Measurements from ENCODE around the gene STX10. TPM values are rescaled to one million over a fixed set of nuclear protein-coding genes. Genes with fewer than 3 reads are reported as not detected.

The STX10 gene
- total RNA-seq, 1 experiment from 2014 or later = 56.9 TPM

DNA sequence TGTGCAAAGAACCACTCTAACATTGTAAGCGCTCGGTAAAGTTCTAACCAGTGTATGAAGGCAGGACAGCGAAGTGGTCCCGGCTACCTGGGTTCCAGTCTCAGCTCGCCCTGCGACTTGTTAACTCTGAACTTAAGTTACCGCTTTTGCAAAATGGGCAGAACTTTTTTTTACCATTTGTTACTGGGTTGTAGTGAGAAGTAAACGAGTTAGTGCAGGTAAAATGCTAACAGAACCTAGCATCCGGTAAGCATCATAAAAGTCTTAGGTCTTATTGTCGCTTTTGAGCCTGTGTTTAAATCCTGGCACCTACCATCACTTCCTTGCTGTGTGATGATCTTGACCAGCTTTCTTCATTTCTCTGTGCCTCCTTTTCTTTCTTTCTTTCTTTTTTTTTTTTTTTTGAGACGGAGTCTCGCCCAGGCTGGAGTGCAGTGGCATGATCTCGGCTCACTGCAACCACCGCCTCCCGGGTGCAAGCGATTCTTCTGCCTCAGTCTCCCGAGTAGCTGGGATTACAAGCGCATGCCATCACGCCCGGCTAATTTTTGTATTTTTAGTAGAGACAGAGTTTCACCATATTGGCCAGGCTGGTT, 32.9 kb downstream of the STX10 start:
- no peak for DNase-seq (ENCODE audit: low spot score)
- peaks cover 11% of the 10 kb centered on the region; the same call in 1 of the 2 replicates for H3K36me3 Mint-ChIP-seq

DNA sequence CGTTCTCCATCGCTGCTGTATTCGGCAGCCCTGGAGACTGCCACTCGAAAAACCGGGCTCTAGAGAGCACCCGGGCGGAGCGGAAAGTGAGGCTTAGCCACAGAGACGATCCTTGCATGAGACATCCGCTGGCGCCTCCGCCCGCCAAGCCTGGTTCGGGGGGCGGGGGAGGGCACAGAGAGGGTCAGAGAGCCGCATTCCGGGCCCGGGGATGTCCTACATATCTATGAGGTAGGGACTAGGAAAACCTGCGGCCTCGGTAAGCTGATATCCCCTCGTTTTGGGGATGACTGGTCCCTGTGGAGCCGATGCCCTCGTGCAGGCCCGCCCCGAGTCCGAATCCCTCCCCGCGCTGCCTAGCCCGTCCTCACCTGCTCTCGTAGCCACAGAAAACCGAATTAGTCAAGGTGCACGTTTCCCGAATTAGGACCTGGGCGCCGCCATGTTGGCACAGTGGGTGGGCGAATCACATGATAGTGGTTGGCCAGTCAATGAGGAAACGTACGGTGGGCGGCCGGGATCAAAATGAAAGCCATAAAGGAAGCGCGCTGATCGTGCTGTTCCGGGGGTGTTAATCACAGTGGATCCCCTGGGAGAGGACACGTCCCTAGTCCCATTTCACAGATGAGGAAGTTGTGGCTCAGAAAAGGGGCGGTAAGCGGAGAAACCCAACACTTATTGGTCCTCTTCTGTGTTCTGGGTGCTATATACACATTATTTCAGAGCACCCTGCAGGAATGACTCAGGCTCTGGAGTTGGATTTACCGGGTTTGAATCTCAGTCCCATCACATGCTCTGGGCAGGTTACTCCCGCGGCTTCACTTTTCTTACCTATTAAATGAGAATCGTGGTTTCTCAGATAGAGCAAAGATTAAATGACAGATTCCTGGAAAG, 33.6 kb downstream of the STX10 start, which contains the start of gene TRMT1:
Gene TRMT1 (minus strand): TSS at position 459 of the 894 bp plus-strand sequence. CDS start 341 bp downstream, at position 118.
- Mint-ChIP-seq H3K36me3 (peaks cover 11% of the 10 kb centered on the region; the same call in 1 of the 2 replicates), H3K27me3 (ENCODE audit: low read depth) (no peaks in the 10 kb centered on the region; the same call in 1 of the 2 replicates), H3K4me3 (peak within 1 kb of the TSS; percentile 96), H3K4me1 (peaks cover 41% of the 10 kb centered on the region), H3K27ac (peak within 1 kb of the TSS; percentile 98), H3K9me3 (no peaks in the 10 kb centered on the region)
- CTCF ChIA-PET = interaction anchor here (2.0 to 3.7 kb wide), 3 partner anchors 12 to 151 kb away, joined by 5 to 16 read pairs (median 14); no protein-coding TSS in a partner anchor
- POLR2A ChIA-PET = interaction anchor here (1.8 to 3.3 kb wide), 2 partner anchors 36 kb away, joined by 4 to 30 read pairs; no protein-coding TSS in a partner anchor
- DNase-seq (ENCODE audit: low spot score) (peak; percentile 95), ATAC-seq (peak; percentile 10)
- peak; percentile 90 for TF ChIP-seq NFYB (CRISPR knock-in tag; conservative IDR thresholded peaks at IDR 0.05; ENCODE audit: low read depth)
- no peak for TF ChIP-seq IRF1 (CRISPR knock-in tag; IDR thresholded peaks at IDR 0.05)
- no peak for TF ChIP-seq E2F1 (CRISPR knock-in tag; IDR thresholded peaks at IDR 0.05)
- TF ChIP-seq, protein P1, sequence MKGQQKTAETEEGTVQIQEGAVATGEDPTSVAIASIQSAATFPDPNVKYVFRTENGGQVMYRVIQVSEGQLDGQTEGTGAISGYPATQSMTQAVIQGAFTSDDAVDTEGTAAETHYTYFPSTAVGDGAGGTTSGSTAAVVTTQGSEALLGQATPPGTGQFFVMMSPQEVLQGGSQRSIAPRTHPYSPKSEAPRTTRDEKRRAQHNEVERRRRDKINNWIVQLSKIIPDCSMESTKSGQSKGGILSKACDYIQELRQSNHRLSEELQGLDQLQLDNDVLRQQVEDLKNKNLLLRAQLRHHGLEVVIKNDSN (CRISPR knock-in tag; IDR thresholded peaks at IDR 0.05) = peak; percentile 98
- TF ChIP-seq, protein P2, sequence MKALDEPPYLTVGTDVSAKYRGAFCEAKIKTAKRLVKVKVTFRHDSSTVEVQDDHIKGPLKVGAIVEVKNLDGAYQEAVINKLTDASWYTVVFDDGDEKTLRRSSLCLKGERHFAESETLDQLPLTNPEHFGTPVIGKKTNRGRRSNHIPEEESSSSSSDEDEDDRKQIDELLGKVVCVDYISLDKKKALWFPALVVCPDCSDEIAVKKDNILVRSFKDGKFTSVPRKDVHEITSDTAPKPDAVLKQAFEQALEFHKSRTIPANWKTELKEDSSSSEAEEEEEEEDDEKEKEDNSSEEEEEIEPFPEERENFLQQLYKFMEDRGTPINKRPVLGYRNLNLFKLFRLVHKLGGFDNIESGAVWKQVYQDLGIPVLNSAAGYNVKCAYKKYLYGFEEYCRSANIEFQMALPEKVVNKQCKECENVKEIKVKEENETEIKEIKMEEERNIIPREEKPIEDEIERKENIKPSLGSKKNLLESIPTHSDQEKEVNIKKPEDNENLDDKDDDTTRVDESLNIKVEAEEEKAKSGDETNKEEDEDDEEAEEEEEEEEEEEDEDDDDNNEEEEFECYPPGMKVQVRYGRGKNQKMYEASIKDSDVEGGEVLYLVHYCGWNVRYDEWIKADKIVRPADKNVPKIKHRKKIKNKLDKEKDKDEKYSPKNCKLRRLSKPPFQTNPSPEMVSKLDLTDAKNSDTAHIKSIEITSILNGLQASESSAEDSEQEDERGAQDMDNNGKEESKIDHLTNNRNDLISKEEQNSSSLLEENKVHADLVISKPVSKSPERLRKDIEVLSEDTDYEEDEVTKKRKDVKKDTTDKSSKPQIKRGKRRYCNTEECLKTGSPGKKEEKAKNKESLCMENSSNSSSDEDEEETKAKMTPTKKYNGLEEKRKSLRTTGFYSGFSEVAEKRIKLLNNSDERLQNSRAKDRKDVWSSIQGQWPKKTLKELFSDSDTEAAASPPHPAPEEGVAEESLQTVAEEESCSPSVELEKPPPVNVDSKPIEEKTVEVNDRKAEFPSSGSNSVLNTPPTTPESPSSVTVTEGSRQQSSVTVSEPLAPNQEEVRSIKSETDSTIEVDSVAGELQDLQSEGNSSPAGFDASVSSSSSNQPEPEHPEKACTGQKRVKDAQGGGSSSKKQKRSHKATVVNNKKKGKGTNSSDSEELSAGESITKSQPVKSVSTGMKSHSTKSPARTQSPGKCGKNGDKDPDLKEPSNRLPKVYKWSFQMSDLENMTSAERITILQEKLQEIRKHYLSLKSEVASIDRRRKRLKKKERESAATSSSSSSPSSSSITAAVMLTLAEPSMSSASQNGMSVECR (CRISPR knock-in tag; IDR thresholded peaks at IDR 0.05; ENCODE audit: borderline replicate concordance) = peak; percentile 57; the same call in 1 of the 2 replicates
- TF ChIP-seq SP1 (CRISPR knock-in tag; conservative IDR thresholded peaks at IDR 0.05) = peak; percentile 85
- TF ChIP-seq, protein P3, sequence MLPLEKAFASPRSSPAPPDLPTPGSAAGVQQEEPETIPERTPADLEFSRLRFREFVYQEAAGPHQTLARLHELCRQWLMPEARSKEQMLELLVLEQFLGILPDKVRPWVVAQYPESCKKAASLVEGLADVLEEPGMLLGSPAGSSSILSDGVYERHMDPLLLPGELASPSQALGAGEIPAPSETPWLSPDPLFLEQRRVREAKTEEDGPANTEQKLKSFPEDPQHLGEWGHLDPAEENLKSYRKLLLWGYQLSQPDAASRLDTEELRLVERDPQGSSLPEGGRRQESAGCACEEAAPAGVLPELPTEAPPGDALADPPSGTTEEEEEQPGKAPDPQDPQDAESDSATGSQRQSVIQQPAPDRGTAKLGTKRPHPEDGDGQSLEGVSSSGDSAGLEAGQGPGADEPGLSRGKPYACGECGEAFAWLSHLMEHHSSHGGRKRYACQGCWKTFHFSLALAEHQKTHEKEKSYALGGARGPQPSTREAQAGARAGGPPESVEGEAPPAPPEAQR (CRISPR knock-in tag; IDR thresholded peaks at IDR 0.05) = no peak
- TF ChIP-seq, protein P4, sequence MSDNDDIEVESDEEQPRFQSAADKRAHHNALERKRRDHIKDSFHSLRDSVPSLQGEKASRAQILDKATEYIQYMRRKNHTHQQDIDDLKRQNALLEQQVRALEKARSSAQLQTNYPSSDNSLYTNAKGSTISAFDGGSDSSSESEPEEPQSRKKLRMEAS (CRISPR knock-in tag; IDR thresholded peaks at IDR 0.05) = peak; percentile 95
- TF ChIP-seq FOXK1 (CRISPR knock-in tag; IDR thresholded peaks at IDR 0.05) = peak; percentile 87
- 0 out of 2 replicates have a peak, but pooled peaks have one; percentile 32 for TF ChIP-seq NFE2L1 (CRISPR knock-in tag; IDR thresholded peaks at IDR 0.05)
- TF ChIP-seq NR1H2 (CRISPR knock-in tag; IDR thresholded peaks at IDR 0.05) = no peak
- TF ChIP-seq FOXP1 (CRISPR knock-in tag; IDR thresholded peaks at IDR 0.05; ENCODE audit: borderline replicate concordance) = peak; percentile 44; the same call in 1 of the 2 replicates
- peak; percentile 72; the same call in 1 of the 2 replicates for TF ChIP-seq SMAD3 (CRISPR knock-in tag; IDR thresholded peaks at IDR 0.05; ENCODE audit: borderline replicate concordance)
- no peak for TF ChIP-seq GRHL2 (CRISPR knock-in tag; IDR thresholded peaks at IDR 0.05; ENCODE audit: insufficient replicate concordance, severe bottlenecking)
- peak; percentile 46; the same call in 1 of the 2 replicates for TF ChIP-seq ZNF423 (CRISPR knock-in tag; IDR thresholded peaks at IDR 0.05)
- TF ChIP-seq TEAD1 (CRISPR knock-in tag; IDR thresholded peaks at IDR 0.05) = peak; percentile 84; the same call in 1 of the 2 replicates
- TF ChIP-seq USF2 (CRISPR knock-in tag; IDR thresholded peaks at IDR 0.05) = peak; percentile 98
- peak; percentile 96 for TF ChIP-seq GTF2I (CRISPR knock-in tag; conservative IDR thresholded peaks at IDR 0.05)
- no peak for TF ChIP-seq NR2C2 (CRISPR knock-in tag; IDR thresholded peaks at IDR 0.05)
- no peak for TF ChIP-seq HMGA2 (CRISPR knock-in tag; IDR thresholded peaks at IDR 0.05)
- TF ChIP-seq ESRRA (CRISPR knock-in tag; IDR thresholded peaks at IDR 0.05; ENCODE audit: borderline replicate concordance) = 0 out of 2 replicates have a peak, but pooled peaks have one; percentile 24

More for the DNA sequence above, 32.9 kb downstream of the STX10 start:
- no peak for ATAC-seq
- H3K4me1 Mint-ChIP-seq = peaks cover 48% of the 10 kb centered on the region
- no peaks in the 10 kb centered on the region for H3K9me3 Mint-ChIP-seq
- peak overlapping the region; percentile 96 for H3K4me3 Mint-ChIP-seq
- H3K27me3 Mint-ChIP-seq (ENCODE audit: low read depth) = no peaks in the 10 kb centered on the region; the same call in 1 of the 2 replicates
- TF ChIP-seq GTF2I (CRISPR knock-in tag; conservative IDR thresholded peaks at IDR 0.05) = no peak
- POLR2A ChIA-PET = interaction anchor here (0.5 to 3.3 kb wide), 10 partner anchors 9 to 152 kb away, joined by 3 to 30 read pairs (median 6); partner anchors contain the start of genes IER2 and STX10
- CTCF ChIA-PET = interaction anchor here (0.5 to 3.7 kb wide), 9 partner anchors 12 to 152 kb away, joined by 3 to 16 read pairs (median 6); no protein-coding TSS in a partner anchor
- peak overlapping the region; percentile 98 for H3K27ac Mint-ChIP-seq

All from WTC11 (cell line).